HG03439 (cell line): ENCODE data around the gene CALCOCO2.
"Not testable (repeated sequence)": the region's sequence is repeated elsewhere in the genome, so short reads cannot be mapped to it uniquely, and the experiment has no call there.

ENCODE experiments used
- ATAC-seq: cut with Tn5 transposase; IDR thresholded peaks from one replicate; pipeline ENCODE4 v1.9.1; 2021; ENCODE audit warnings: mild to moderate bottlenecking, moderate library complexity; ENCODE audit not compliant: unreplicated experiment

Gene CALCOCO2

GRCh38 chr17:48872409-48872808 is 41.6 kb downstream of the CALCOCO2 start:
- ATAC-seq: not testable (repeated sequence)

GRCh38 chr17:48873209-48873608 is 42.4 kb downstream of the CALCOCO2 start:
- no peak for ATAC-seq

- no peak for ATAC-seq
Observed at GRCh38 chr17:48873696-48874443, 43.0 kb downstream of the CALCOCO2 start.

GRCh38 chr17:48878920-48879898 is 48.4 kb downstream of the CALCOCO2 start:
- ATAC-seq: no peak

GRCh38 chr17:48882272-48882671 is 51.4 kb downstream of the CALCOCO2 start:
- no peak for ATAC-seq

GRCh38 chr17:48883171-48883570 is 52.3 kb downstream of the CALCOCO2 start:
- ATAC-seq: no peak

GRCh38 chr17:48890086-48890485 is 59.3 kb downstream of the CALCOCO2 start:
- no peak for ATAC-seq

GRCh38 chr17:48892940-48893645 is 62.3 kb downstream of the CALCOCO2 start:
- no peak for ATAC-seq

GRCh38 chr17:48893646-48894508 is 63.0 kb downstream of the CALCOCO2 start:
- ATAC-seq: no peak

GRCh38 chr17:48894886-48895285 is 64.1 kb downstream of the CALCOCO2 start:
- no peak for ATAC-seq

GRCh38 chr17:48901241-48901640 is 70.4 kb downstream of the CALCOCO2 start:
- ATAC-seq: no peak

GRCh38 chr17:48903401-48903800 is 72.6 kb downstream of the CALCOCO2 start:
- ATAC-seq: no peak

GRCh38 chr17:48904428-48904827 is 73.6 kb downstream of the CALCOCO2 start:
- ATAC-seq: no peak

GRCh38 chr17:48905987-48906515 is 75.2 kb downstream of the CALCOCO2 start:
- ATAC-seq: no peak

- ATAC-seq: no peak
Observed at GRCh38 chr17:48907713-48908046, 76.8 kb downstream of the CALCOCO2 start.

- peak; percentile 83 for ATAC-seq
Observed at GRCh38 chr17:48908047-48908843, 77.4 kb downstream of the CALCOCO2 start, which contains the start of gene UBE2Z. UBE2Z (plus strand) TSS chr17:48908407; CDS start chr17:48908504, 97 bp downstream.

GRCh38 chr17:48908853-48909394 is 78.1 kb downstream of the CALCOCO2 start:
- peak; percentile 21 for ATAC-seq

GRCh38 chr17:48909783-48910182 is 78.9 kb downstream of the CALCOCO2 start:
- no peak for ATAC-seq

GRCh38 chr17:48910370-48910769 is 79.5 kb downstream of the CALCOCO2 start:
- ATAC-seq: no peak
